GM10248 (cell line): ENCODE results near the gene NCAPG2.

Experiments
- CTCF ChIA-PET: fragments of 300-600 bp; sonication (Branson Sonifier 250); formaldehyde crosslinking; extraction: SDS; loops from one replicate; lab custom pipeline; 2021; ENCODE audit warnings: antibody characterized with exemption; lab: Yijun Ruan, JAX
- POLR2A ChIA-PET: fragments of 350-650 bp; sonication (Branson Sonifier 250); formaldehyde crosslinking; extraction: SDS; loops from one replicate; lab custom pipeline; 2020; ENCODE audit warnings: antibody characterized with exemption; lab: Yijun Ruan, JAX
- DNase-seq: peaks from one replicate; pipeline ENCODE4 v3.0.0; 2012; ENCODE audit errors: extremely low spot score
- TF ChIP-seq, protein P1 (sequence below): IDR thresholded peaks from 2 replicates; pipeline ENCODE4 v1.5.1; 2012; ENCODE audit warnings: mild to moderate bottlenecking, low read depth; ENCODE audit errors: extremely low read depth, missing control alignments, control extremely low read depth

NCAPG2 gene

DNA sequence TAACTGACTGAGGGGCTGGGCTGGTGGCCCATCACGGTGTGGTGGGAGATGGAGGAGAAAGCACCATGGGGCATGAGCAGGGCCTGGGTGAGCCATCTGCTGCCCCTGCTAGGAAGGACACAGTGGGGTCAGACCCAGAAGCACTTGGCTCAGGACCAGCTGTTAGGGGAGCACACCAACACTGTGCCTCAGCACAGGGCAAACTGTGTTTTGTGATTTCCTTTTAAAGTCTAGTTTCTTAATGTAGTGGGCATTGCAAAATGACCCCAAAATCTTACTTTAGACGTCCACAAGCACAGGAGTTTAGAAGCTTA lies 41.2 kb downstream of the NCAPG2 start:
- DNase-seq: no peak
- ChIA-PET POLR2A (interaction anchor here (0.7 kb wide), 1 partner anchor 187 kb away, joined by 4 read pairs; no protein-coding TSS in a partner anchor), CTCF (interaction anchor here (1.0 to 1.4 kb wide), 2 partner anchors 16 to 33 kb away, joined by 3 to 5 read pairs; no protein-coding TSS in a partner anchor)
- TF ChIP-seq, protein P1, sequence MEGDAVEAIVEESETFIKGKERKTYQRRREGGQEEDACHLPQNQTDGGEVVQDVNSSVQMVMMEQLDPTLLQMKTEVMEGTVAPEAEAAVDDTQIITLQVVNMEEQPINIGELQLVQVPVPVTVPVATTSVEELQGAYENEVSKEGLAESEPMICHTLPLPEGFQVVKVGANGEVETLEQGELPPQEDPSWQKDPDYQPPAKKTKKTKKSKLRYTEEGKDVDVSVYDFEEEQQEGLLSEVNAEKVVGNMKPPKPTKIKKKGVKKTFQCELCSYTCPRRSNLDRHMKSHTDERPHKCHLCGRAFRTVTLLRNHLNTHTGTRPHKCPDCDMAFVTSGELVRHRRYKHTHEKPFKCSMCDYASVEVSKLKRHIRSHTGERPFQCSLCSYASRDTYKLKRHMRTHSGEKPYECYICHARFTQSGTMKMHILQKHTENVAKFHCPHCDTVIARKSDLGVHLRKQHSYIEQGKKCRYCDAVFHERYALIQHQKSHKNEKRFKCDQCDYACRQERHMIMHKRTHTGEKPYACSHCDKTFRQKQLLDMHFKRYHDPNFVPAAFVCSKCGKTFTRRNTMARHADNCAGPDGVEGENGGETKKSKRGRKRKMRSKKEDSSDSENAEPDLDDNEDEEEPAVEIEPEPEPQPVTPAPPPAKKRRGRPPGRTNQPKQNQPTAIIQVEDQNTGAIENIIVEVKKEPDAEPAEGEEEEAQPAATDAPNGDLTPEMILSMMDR: no peak

DNA sequence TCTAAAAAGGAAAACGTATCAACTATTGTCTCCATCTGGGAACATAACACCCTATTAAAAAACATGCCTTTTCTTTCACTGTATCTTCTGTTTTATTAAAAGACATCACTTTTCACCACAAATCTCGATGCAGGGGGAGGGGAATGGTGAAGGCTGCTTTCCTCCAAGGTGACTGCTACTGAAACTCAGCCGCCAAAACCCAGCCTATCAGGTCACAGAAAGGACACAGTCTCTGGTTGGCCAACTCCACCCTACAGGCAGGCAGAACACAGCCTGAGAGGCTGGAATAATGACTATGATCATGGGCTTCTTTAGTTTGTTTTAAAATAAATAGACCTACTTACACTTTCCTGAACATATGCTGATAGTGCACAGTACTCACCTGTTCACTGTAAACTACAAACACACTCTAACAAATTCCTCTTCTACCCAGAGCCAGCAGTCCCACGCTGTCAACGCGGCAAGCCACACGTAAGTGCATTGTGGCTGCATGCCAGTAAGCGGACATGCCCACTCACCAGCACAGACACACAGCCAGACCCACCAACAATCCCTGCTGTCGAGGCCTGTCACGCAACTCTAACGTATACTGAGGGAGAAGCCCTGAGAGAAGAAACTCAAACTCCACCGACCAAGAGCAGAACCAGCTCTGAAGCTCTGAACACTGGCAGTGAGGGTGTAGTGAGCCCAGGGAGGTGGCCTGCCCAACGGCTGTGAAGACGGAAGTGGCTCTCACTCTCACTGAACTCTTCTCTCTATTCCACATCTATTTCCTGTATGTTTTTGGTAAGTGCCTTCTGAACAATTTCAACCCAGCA lies 41.8 kb downstream of the NCAPG2 start:
- ChIA-PET CTCF (no interaction called here), POLR2A (no interaction called here)
- TF ChIP-seq, protein P1: no peak
- no peak for DNase-seq

DNA sequence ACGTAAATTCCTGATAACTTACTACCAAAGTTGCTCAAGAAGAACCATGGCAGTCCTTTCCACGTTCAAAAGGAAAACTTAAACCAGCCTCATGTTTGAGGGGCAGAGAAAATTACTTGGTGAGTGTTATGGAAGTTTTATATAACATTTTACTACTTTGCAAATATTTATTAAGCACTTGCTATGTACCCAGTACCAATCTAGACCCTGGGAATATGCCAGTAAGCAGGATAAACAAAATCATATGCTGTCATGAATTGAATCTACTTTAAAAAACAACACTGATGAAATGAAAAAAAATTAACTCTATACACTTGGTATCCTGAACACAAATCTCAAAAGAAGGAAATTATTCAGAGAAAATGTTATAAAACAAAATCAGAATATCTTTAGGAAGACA lies 46.1 kb downstream of the NCAPG2 start:
- ChIA-PET CTCF (no interaction called here), POLR2A (no interaction called here)
- DNase-seq: no peak
- TF ChIP-seq, protein P1: no peak

DNA sequence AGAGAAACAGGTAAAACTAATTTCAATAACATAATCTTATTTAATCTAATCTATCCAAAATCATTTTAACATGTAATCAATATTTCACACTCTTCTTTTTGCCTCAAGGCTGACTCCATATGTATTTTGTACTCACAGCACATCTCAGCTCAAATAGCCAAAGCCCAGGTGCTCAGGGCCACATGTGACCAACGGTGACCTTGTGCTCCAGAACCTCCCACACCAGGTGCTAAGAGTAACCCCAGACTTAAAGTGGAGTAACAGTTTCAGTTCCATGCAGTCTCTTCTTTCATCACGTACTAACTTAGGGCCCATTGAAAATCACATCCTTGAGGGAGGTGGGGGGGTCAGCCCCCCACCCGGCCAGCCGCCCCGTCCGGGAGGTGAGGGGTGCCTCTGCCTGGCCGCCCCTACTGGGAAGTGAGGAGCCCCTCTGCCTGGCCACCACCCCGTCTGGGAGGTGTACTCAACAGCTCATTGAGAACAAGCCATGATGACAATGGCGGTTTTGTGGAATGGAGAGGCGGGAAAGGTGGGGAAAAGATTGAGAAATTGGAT lies 47.3 kb downstream of the NCAPG2 start:
- CTCF ChIA-PET: interaction anchor here (1.2 to 1.9 kb wide), 3 partner anchors 10 to 320 kb away, joined by 5 to 10 read pairs (median 5); no protein-coding TSS in a partner anchor
- POLR2A ChIA-PET: no interaction called here
- TF ChIP-seq, protein P1: no peak
- peak; percentile 50 for DNase-seq

DNA sequence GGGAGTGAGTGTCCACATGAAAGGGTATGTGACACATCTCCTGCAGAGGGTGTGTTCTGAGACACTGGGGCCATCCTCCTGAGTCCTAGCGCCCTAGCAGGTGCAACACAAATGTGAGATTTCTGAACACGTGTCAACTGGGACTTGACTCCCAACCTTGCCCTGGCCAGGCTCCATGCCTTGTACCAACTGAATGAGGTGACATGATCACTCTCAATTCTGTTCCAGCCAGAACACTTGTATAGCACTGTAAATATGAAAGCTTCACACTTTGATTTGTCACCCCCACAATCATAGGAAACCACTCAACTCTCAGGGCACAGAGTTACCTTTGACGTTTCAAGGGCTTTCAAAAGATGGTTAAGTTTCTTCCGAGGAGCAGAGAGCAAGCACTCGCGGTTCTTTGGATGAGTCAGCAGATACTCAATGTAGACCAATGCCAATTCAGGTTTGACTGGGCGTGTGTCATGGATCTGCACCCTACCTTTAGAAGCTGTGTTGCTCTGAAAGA lies 48.6 kb downstream of the NCAPG2 start:
- ChIA-PET CTCF (interaction anchor here (1.6 to 1.9 kb wide), 2 partner anchors 9 to 40 kb away, joined by 5 to 10 read pairs; no protein-coding TSS in a partner anchor), POLR2A (no interaction called here)
- peak; percentile 85 for DNase-seq
- TF ChIP-seq, protein P1: no peak

DNA sequence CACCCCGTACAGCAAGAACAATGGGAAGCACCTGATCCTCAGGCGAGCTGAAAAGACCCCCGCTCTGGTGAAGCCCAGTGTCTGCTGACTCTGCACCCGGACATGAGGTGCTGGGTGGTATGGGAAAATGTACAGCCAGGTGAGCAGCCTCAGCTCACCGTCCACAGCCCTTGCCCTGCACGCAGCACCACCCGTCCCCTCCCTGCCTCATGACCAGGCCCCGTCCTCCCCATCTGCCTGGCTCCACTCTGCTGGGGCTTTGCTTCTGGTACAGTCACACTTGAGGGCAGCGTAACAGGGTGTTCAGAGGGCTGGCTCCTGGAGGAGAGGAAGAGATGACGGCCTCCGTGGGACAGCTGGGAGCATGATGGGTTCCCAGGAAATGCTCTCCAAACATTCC lies 49.1 kb downstream of the NCAPG2 start:
- DNase-seq: no peak
- POLR2A ChIA-PET: no interaction called here
- TF ChIP-seq, protein P1: no peak
- CTCF ChIA-PET: interaction anchor here (1.3 to 1.9 kb wide), 3 partner anchors 8 to 38 kb away, joined by 3 to 10 read pairs (median 7); no protein-coding TSS in a partner anchor
